Cardiac fibroblast (primary cell): ENCODE results near the gene NPS.

ENCODE experiments used
- DNase-seq, 2 donors: peaks; one replicate each; pipeline versions ENCODE4 v3.0.0 to v3.0.0-alpha.2; 2010; ENCODE audit warnings: low read depth in 2 of 2
- H3K4me3 ChIP-seq, 2 donors: replicated peaks in 1 of 2; 1 replicate in 1 of 2; 2 replicates in 1 of 2; pipeline ENCODE4 v1.5.1; 2011; ENCODE audit warnings: low read depth in 2 of 2, low read length in 2 of 2, mild to moderate bottlenecking in 2 of 2, moderate library complexity in 1 of 2
- TF ChIP-seq, protein P1 (sequence below): IDR thresholded peaks from one replicate; pipeline ENCODE4 v1.5.1; 2011; ENCODE audit warnings: low read depth, mild to moderate bottlenecking, low read length, inconsistent platforms

Gene NPS

DNA sequence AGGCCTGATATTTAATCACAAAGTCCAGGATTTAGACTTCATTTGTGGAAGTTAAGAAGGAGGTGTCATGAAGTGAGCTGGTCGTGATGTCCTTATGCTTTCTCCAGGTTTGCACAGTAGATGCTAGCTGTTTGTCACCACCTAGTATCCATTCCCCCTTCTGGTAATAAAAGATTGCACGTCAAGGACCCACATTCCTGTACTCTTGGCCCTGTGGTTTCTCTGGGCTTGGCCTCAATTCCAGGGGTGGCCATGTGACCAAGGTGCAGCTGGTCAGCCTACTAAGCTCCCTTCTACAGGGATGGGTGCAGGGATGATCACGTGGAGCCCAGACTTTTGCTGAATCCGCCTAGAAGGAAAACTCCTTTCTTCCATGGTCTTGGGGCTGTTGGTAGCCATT lies 16.5 kb downstream of the NPS start:
- no peak overlapping the region for H3K4me3 ChIP-seq
- no peak for DNase-seq
- TF ChIP-seq, protein P1, sequence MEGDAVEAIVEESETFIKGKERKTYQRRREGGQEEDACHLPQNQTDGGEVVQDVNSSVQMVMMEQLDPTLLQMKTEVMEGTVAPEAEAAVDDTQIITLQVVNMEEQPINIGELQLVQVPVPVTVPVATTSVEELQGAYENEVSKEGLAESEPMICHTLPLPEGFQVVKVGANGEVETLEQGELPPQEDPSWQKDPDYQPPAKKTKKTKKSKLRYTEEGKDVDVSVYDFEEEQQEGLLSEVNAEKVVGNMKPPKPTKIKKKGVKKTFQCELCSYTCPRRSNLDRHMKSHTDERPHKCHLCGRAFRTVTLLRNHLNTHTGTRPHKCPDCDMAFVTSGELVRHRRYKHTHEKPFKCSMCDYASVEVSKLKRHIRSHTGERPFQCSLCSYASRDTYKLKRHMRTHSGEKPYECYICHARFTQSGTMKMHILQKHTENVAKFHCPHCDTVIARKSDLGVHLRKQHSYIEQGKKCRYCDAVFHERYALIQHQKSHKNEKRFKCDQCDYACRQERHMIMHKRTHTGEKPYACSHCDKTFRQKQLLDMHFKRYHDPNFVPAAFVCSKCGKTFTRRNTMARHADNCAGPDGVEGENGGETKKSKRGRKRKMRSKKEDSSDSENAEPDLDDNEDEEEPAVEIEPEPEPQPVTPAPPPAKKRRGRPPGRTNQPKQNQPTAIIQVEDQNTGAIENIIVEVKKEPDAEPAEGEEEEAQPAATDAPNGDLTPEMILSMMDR, result no peak

GRCh38 chr10:127569210-127569609 lies 20.1 kb downstream of the NPS start:
- H3K4me3 ChIP-seq, result no peak overlapping the region
- TF ChIP-seq, protein P1, result no peak
- DNase-seq, result no peak

DNA sequence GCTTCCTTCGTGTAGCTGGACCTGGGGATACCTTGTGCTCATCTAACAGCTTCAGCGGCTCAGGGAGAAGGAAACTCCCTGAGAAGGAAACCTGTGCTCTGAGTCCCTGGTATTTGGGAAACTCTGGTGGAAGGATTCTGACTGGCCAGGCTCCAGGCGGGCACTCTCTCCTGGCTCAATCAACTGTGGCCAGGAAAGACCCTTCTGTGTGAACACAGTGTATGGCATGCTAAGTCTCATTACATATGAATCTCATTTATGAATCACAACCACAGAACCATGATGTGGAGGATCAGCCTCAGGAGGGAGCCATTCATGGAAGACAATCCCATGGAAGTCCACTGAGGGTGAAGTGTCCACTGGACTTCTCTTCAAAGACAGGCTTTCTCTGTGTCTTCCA lies 20.9 kb downstream of the NPS start:
- DNase-seq, result no peak

DNA sequence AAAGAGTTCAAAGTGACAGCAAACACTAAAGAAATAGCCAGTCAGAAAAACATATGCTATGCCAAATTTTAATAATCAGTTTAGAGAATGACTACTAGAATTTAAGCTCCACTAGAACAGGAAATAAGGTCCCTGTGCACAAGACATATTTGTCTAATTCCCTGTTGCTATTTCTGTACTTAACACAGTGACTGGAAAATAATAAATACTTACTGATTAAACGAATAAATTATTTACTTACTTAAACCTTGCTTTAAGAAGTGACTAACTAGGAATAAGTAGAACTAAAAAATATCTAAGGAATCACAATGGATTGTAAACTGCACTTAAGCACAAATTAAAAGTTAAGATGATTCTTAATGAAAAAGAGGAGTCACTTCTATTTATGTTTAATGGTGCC lies 22.3 kb downstream of the NPS start:
- no peak overlapping the region for H3K4me3 ChIP-seq
- no peak for DNase-seq
- TF ChIP-seq, protein P1, result no peak

More for the DNA sequence above, 20.9 kb downstream of the NPS start:
- H3K4me3 ChIP-seq, result no peak overlapping the region
- TF ChIP-seq, protein P1, result no peak

- TF ChIP-seq, protein P1, result no peak
- DNase-seq, result no peak
- H3K4me3 ChIP-seq, result no peak overlapping the region
Measured at GRCh38 chr10:127576051-127576450, 26.9 kb downstream of the NPS start.

- TF ChIP-seq, protein P1, result no peak
- no peak overlapping the region for H3K4me3 ChIP-seq
- DNase-seq, result peak in 1 of 2 donors; percentile 14
Measured at GRCh38 chr10:127576740-127577161, 27.6 kb downstream of the NPS start.
